G401 (cell line): ENCODE measurements around the gene BCAT1. TPM values are rescaled to one million over a fixed set of nuclear protein-coding genes. Genes with fewer than 3 reads are reported as not detected.

Experiments
- DNase-seq: peaks from one replicate; pipeline ENCODE4 v3.0.0-alpha.2; 2015; ENCODE audit warnings: low spot score
- in situ Hi-C: cut with HindIII; loops from 2 replicates; pipeline ENCODE4 v1.10.0; 2016; ENCODE audit warnings: low sequenced_read_pairs, mixed read lengths
- total RNA-seq: library from RNA; depleted of rRNA; stranded (reverse); fragments of >200 nt; shearing (Covaris generic); gene quantifications from 2 replicates; pipeline ENCODE4 v1.2.3, GENCODE V29; 2014; rRNA removed

Gene BCAT1, protein sequence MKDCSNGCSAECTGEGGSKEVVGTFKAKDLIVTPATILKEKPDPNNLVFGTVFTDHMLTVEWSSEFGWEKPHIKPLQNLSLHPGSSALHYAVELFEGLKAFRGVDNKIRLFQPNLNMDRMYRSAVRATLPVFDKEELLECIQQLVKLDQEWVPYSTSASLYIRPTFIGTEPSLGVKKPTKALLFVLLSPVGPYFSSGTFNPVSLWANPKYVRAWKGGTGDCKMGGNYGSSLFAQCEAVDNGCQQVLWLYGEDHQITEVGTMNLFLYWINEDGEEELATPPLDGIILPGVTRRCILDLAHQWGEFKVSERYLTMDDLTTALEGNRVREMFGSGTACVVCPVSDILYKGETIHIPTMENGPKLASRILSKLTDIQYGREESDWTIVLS
- 0.81 and 4.1 TPM in 2 replicates for total RNA-seq

DNA sequence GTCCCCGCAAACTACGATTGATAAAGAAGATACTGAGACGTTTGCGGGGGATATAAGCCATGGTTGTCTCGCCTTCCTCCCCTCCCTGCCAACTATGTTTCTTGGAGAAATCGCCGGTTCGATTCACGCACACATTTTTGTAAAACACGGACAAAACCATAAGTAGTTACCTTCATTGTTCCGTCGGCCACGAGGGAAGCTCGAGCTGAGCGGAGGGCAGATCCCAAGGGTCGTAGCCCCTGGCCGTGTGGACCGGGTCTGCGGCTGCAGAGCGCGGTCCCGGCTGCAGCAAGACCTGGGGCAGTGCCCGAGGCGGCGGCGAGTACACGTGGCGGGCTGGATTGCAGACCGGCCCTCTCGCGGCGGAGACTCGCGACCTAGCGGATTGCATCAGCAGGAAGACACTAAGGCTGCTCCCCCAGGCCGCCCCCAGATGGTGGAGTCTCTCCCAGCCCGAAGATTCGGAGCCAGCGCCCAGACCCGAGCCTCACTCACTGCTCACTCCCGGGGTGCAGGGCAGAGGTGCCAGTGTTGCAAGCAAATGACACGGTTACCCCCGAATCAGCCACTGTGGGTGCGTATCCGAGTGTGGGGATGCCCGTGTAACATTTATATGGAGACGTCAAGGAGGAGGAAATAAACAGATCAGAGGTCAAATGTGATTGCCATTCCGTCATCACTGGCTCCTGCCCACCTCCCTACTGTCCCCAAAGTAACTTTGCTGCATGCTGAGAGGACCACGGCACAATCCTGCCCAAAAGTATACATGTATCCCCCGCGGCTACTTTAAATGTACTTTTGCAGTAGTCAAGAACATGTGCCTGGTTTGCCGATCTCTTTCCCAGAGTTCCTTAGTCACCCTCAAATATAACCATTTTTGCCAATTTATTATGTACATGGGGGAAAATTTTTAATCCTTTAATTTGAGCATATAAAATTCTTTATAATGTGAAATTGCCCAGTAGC lies at the start of gene BCAT1:
TSS of gene BCAT1 (minus strand) at position 345 of the 966 bp plus-strand sequence. CDS start at position 176, 169 bp downstream.
- in situ Hi-C loops: no loop called here
- no peak for DNase-seq

DNA sequence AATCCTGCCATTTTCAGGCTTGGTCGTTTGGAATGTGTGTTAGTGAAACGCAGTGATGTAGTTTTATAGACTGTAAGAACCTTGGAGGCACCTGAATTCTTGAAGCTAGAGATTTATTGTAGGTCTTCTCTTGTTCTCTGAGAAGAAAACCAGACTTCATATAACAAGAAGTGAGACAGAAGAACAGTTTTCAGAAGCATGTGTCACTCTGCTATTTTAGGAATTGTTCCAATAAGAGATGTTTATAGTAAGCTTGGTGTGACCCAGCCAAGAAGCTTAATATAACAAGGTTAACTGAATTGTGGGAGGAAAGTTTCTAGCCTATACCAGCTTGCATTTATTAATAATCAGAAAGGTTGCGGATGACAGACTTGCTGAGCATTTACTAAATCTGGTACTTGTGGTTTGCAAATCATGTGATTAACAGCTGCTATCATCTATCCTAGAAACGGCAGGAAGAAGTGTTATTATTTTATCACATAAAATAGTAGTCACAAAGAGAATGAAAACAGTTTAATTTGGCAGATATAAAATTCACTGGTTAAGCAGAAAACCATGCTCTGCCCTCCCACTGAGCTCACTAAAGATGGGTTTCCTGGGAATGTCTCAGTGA lies 49.2 kb upstream of the BCAT1 start:
- in situ Hi-C loops: no loop called here
- no peak for DNase-seq

DNA sequence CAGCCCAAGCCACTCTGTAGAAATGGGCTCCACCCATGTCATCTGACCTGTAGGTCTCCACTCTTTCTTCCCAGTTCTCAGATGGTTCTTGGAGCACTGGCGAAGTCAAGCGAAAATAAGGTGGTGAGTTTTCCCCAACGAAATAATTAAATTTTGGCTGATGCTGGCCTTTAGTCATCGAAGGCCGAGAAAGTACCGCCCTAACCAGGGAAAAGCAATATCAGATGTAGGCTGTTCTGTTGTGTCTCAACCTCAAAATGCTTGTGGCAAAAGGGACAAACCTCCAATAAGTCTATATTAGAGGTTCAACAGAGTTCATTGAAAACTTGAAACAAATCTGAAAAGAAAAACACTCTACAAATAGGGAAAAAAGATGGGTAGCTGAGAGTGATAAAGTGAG lies 48.6 kb upstream of the BCAT1 start:
- in situ Hi-C loops: no loop called here
- DNase-seq: no peak

DNA sequence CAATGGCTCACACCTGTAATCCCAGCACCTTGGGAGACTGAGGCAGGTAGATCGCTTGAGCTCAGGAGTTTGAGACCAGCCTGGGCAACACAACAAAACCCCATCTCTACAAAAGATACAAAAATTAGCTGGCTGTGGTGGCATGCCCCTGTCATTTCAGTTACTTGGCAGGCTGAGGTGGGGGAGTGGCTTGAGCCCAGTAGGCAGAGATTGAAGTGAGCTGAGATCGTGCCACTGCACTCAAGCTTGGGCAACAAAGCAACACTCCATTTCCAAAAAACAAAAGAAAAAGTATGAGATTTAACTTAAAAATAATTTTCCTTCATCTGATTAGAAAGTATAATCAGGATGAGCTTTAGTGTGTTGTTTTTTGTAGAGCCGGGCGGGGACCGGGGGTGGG lies 47.9 kb upstream of the BCAT1 start:
- in situ Hi-C loops: no loop called here
- no peak for DNase-seq

DNA sequence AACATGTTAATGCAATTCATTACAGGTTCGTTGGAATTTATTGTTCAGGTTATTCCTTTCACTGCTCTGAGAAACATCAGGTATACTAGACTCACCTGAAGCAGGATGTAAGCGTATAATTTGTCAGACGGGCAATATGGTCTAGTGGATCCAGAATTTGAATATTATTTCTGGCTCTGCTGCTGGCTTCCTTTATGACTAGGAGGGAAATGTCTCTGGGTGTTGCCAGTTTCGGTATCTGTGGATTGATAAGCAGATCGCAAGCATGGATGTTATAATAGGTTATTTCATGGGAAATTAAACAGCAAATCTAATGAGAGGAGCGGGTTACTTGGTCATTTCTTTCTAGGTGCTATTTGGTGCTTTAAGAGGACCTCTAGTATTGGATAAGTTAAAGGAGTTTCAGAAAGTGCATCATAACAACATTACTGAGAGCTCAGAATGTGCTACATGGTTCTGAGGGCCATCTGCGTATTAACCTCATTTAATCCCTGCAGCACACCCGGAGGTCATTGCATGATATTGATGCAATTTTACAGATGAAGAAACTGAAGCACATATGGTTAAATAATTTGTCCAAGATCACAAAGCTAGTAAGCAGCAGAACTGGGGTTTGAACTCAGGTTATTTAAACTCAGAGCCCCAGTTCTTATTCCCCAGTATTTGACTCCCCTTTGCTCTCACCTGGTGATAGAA lies 47.3 kb upstream of the BCAT1 start:
- in situ Hi-C loops: no loop called here
- DNase-seq: no peak

DNA sequence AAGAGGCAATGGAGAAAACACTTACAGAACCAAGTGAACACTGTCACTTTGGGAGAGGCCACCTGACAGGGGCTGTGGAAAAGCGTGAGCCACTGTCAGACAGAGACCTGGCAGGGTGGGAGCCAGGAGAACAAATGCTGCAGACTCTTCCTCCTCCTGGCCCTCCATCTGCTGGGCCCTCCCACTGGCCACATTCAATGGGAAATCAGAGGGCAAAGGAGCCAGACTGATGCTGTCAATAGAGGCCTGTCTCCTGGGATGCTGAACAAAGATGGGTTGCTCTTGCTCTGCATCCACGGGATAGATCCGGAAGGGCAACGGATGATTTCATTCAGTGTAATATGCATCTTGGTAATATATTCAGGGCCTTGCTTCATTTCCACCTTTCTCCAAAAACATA lies 44.9 kb upstream of the BCAT1 start:
- in situ Hi-C loops: no loop called here
- DNase-seq: peak; percentile 85

DNA sequence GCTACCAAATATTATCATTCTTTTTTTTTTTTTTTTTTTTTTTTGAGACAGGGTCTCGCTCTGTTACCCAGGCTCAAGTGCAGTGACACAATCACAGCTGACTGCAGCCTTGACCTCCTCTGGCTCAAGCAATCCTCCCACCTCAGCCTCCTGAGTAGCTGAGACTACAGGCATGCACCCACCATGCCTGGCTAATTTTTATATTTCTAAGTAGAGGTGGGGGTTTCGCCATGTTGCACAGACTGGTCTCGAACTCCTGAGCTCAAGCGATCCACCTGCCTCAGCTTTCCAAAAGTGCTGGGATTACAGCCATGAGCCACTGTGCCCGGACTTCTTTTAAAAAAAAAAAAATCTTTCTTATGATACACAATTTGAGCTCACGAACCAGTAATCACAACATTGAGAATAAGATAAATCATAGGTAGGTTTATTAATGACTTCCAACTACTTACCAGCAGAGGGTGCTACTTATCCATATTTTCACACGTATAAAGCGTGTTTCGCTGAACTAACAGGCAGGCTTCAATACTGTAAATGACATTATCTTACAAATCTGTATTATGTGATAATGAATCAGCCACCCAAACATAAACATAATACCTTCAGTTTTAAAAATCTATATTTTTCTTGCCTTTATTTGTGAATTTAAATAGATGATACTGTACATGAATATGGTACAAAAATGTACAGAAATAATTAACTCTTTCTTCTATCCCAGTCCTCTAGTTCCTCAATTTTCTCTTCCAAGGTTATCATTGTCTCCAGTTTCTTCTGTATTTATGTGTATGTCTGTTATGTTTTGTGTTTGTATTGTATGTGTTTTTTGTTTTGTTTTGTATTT lies 42.5 kb upstream of the BCAT1 start:
- peak; percentile 82 for DNase-seq
- in situ Hi-C loops: no loop called here

DNA sequence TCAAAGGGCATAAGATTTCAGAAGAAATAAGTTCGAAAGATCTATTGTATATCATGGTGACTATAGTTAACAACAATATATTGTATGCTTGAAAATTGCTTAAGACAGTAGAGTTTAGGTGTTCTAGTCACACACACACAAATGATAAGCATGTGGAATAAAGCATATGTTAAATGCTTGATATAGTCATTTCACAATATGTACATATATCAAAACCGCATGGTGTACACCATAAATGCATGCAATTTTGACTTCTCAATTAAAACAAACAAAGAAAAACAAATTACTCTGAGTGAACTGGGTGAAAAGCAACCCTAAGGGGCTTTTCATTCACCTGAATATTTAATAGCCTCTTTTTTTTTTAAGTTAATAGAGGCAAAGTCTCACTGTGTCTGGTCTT lies 40.3 kb upstream of the BCAT1 start:
- no peak for DNase-seq
- in situ Hi-C loops: no loop called here

DNA sequence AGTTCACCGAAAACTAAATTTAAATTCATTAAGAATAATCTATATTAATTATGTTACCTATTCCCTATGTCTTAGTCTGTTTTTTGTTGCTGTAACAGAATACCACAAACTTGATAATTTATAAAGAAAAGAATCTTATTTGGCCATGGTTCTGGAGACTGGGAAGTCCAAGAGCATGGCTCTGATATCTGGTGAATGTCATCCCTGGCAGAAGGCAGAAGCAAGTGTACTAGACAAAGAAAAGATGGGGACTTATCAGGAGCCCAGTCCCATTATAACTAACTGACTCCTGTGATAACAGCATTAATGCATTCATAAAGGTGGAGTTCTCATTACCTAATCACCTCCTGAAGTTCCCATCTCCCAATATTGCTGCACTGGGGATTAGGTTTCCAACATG lies 33.3 kb upstream of the BCAT1 start:
- in situ Hi-C loops: no loop called here

DNA sequence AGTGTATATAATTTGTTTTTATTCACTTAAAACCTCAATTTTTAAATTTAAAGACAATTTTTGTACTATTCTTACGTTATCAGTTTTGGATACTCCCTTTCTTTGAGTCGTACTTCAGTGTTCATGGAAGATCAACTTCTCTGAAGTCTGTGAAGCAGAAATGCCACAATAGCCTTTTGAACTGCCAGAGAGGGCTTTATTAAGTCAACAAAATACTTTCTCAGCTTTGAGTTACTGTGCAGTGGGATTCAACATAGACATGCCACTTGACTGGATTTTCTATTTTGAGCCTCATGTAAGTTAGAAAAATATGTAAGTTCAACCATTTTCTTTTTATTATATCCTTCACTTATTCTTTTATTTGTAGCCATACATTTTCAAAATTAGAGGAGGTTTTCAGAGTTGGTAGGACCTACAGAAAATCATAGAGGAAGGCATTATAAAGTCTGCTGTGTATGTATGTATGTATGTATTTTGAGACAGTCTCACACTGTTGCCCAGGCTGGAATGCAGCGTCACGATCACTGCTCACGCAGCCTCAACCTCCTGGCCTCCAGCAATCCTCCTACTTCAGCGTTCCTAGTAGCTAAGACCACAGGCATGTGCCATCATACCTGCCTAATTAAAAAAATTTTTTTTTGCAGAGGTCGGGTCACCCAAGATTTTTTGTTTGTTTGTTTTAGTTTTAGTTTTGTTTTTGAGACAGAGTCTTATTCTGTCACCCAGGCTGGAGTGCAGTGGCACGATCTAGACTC lies 31.3 kb upstream of the BCAT1 start:
- in situ Hi-C loops: no loop called here
- no peak for DNase-seq

More for the DNA sequence above, 33.3 kb upstream of the BCAT1 start:
- DNase-seq: no peak

DNA sequence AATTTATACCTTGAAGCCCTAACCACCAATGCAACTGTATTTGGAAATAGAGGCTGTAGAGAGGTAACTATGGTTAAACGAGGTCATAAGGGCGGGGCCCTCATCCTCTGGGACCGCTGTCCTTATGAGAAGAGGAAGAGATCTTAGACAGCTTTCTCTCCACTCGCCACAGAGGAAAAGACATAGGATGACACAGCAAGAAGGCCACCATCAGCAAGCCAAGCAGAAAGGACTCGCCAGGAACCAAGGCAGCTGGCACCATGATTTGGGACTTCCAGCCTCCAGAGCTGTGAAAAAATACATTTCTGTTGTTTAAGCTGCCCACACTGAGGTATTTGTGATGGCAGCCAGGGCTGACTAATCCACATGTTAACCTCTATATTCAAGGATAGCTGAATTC lies 30.4 kb upstream of the BCAT1 start:
- in situ Hi-C loops: no loop called here

DNA sequence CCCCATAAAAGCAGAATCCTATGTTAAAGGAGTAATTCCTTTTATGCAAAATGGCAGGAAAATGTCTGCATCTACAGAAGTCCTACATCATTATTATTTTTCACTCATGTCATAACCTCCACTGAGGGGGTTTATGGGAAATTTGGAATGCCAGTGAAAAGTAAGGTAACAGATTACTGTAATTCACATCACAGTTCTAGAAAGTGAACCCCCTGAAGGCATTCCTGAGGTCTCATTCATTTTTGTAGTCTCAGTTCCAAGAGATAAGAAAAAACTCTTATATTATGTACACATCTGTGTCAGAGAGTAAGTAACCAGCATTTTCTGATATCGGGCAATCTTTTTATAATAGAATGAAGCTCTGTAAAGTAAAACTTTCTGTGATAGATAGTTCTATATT lies 28.8 kb upstream of the BCAT1 start:
- in situ Hi-C loops: no loop called here
- no peak for DNase-seq

More for the DNA sequence above, 30.4 kb upstream of the BCAT1 start:
- no peak for DNase-seq

DNA sequence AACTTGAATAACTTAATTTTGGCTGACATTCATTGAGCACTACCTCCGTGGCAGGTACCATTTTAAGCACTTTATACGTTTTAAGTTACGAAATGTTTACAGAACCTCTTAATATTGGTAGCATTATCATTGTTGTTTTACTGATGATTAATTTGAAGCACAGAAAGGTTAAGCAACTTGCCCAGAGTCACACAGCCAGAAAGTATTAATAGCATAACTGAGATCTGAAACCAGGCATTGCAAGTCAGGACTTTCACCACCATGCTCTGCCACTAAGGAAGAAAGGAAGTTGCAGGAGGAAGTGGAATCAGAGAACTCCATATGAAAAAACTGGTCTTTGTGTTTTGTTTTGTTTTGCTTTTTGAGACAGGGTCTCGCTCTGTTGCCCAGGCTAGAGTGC lies 28.2 kb upstream of the BCAT1 start:
- DNase-seq: no peak
- in situ Hi-C loops: no loop called here

DNA sequence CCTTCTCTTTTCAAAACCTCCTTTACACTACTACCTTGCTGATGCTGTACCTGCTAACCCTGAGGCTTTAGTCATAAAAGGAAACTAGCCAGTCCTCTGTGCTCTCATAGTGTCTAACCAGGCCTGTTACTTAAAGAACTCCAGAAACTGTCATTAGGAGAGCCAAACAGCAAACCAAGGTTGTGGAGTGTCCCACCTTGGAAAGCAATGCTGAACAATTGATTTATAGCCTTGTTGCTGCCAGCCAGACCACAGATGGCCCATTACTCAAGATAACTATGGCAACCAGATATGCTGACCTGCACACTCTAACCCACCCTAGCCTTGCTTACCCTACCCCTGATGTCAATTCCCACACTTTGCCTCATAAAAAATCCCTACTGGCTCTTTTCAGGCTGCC lies 26.5 kb upstream of the BCAT1 start:
- in situ Hi-C loops: no loop called here

DNA sequence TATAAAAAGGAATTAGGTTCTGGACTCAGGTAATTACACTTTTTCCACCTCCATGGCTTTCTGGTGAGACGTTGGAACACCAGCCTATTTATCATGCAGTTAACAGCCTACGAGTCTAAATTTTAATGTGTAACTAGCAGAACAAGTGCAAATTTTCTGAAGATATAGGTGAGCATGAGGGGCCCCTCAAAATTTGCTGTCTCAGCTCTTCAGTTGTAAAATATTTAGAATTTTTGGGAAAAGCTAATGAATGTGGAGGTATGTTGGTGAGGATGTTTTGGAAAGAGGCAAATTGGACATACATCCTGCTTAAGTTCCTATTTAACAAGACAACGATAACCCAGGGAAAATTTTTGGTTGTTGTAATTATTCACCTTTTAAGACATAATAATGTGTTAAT lies 25.3 kb upstream of the BCAT1 start:
- DNase-seq: no peak
- in situ Hi-C loops: no loop called here

More for the DNA sequence above, 26.5 kb upstream of the BCAT1 start:
- no peak for DNase-seq

DNA sequence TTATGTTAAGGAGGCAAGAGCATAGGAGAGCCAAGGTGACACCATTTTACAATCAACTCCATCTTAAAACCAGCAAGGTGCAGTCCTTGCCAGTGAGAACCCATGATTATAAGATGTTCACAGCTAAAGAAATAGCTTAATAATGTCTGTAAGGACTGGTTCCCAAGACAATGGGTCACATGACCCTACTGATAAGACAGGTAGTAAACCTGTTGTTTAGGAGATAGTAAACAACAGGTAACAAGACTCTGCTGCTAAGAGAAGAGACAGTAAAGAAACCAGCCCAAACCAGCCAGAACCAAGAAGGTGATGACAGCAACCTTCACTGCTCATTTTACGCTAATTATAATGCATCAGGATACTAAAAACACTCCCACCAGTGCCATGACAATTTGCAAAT lies 23.2 kb upstream of the BCAT1 start:
- DNase-seq: no peak
- in situ Hi-C loops: no loop called here

DNA sequence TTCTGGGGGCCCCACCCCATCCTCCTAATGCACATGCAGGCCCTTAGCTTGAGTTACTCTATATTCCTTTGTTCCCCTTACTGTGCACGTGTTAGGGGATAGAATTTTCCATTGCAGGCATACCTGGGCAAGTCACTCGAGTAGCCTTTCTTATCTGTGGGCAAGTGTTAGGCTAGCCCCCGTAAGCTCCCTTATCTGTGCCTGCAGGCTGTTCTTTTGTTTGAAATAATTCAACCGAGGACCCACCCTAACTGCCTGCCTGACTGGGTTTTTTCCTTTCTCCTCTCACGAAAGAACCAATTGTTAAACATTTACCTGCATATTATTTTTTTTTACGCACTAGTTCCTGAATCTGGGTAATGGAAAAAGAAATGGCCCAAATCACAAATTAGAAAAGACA lies 21.3 kb upstream of the BCAT1 start:
- in situ Hi-C loops: no loop called here

More for the DNA sequence above, 21.3 kb upstream of the BCAT1 start:
- no peak for DNase-seq
